Ovary (tissue), 9 donors: ENCODE measurements around the gene NCBP2. TPM values are rescaled to one million over a fixed set of nuclear protein-coding genes. Genes with fewer than 3 reads are reported as not detected.

Source experiments
- DNase-seq, 5 donors: peaks; one replicate each; pipeline ENCODE4 v3.0.0-alpha.2; 2019 to 2020
- H3K27ac ChIP-seq, 2 donors: fragments of 200-600 bp; one replicate each; pipeline versions ENCODE4 v1.5.1 to v1.8.0; 2019 to 2022
- H3K27me3 ChIP-seq: fragments of 200-600 bp; one replicate; pipeline ENCODE4 v1.8.0; 2022
- H3K36me3 ChIP-seq: fragments of 200-600 bp; sonication (generic); one replicate; pipeline ENCODE4 v1.5.1; 2019
- H3K4me1 ChIP-seq: one replicate; pipeline ENCODE4 v1.8.1; 2013; ENCODE audit warnings: mild to moderate bottlenecking, moderate library complexity; ENCODE audit not compliant: insufficient read depth
- H3K4me3 ChIP-seq: fragments of 200-600 bp; sonication (generic); one replicate; pipeline ENCODE4 v1.5.1; 2017
- H3K9me3 ChIP-seq, 2 donors: fragments of 200-600 bp in 1 of 2; sonication (generic) in 1 of 2; one replicate each; pipeline versions ENCODE4 v1.5.1 to v1.8.1; 2013 to 2019; ENCODE audit warnings: mild to moderate bottlenecking in 1 of 2, moderate library complexity in 1 of 2
- EP300 ChIP-seq: sonication (generic); formaldehyde crosslinking; IDR thresholded peaks from one replicate; pipeline ENCODE4 v1.6.1; 2017; ENCODE audit warnings: antibody characterized with exemption
- POLR2A ChIP-seq: fragments of 450-650 bp; IDR thresholded peaks from one replicate; pipeline ENCODE4 v1.6.1; 2017; ENCODE audit warnings: antibody characterized with exemption, mild to moderate bottlenecking, moderate library complexity
- WGBS, 3 donors: extraction: QIAGEN DNeasy Blood & Tissue Kit in 1 of 3; methylation state at CpG; one replicate each; pipeline versions ENCODE4 v1.1.5 to v1.1.7; 2013 to 2017; 5-methylcytosine and 5-hydroxymethylcytosine counted together
- intact Hi-C, 4 donors: fragments of 100-400 bp; cut with DNase I; formaldehyde crosslinking; loops; one replicate each; pipeline versions ENCODE4 v1.11.0 to v1.15.1; 2022 to 2023
- polyA plus RNA-seq, 2 donors: library from polyadenylated mRNA; stranded (reverse); fragments of 200-250 nt in 1 of 2; fragments of 350-450 nt in 1 of 2; fragmentation: Illumina TruSeq in 1 of 2; extraction: RNeasy Lipid Tissue Mini Kit (QIAGEN cat#74804) in 1 of 2; gene quantifications; one replicate each; pipeline ENCODE4 v1.2.3, GENCODE V29; 2013 to 2014
- total RNA-seq, 7 donors: library from RNA; depleted of rRNA in 2 of 7; stranded (reverse); fragments of >200 nt in 2 of 7; fragmentation: NEBNext Ultra II Directional in 3 of 7; extraction: Animal tissue kit (Norgen Biotek cat#: 25700) in 3 of 7; gene quantifications; one replicate each; pipeline versions ENCODE4 v1.1.0 to v1.2.4, GENCODE V29; 2016 to 2023
- TF ChIP-seq, protein P1 (sequence below), 3 donors: fragments of 450-650 bp in 2 of 3; fragments of 200-600 bp in 1 of 3; IDR thresholded peaks; one replicate each; pipeline versions ENCODE4 v1.5.1 to v1.8.0; 2016 to 2022; ENCODE audit warnings: antibody characterized with exemption in 3 of 3, mild to moderate bottlenecking in 1 of 3
- donor health status: DM: no; HTN: no; CAD: no; lungs with moderate emphysema.
- donor health status: DM: no; HTN: no; CAD: no.
- donor health status: Bipolar disorder and iron deficiency.
- donor health status: DM: yes; HTN: yes; CAD: no.
- donor health status: DM: no; HTN: no; CAD: no.
- donor health status: DM: yes; HTN: yes; CAD: no.

NCBP2 gene
- total and polyA plus RNA-seq, 9 donors: 17.4 to 64.7 (median 45.8) TPM

DNA sequence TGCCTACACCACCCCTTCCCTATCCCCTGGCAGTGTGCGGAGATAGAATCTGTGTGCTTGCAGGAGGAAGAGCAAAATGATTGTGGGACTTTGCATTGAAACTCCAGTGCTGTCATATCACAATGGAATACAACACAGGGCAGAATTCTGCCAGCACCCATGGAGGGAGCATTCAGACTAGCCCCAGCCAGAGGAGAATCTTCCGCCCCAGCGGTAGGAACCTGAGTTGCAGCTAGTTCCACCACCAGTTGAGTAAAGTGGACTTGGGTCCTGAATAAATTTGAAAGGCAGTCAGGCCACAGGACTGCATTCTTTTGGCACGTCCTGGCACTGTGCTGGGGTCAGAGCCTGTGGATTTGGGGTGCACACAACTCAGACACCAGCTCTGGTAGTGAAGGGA, 27.5 kb downstream of the NCBP2 start:
- H3K27ac ChIP-seq: no peak overlapping the region
- H3K4me3 ChIP-seq: no peak overlapping the region
- no peaks in the 10 kb centered on the region for H3K27me3 ChIP-seq
- TF ChIP-seq EP300 (no peak), POLR2A (no peak)
- TF ChIP-seq, protein P1, sequence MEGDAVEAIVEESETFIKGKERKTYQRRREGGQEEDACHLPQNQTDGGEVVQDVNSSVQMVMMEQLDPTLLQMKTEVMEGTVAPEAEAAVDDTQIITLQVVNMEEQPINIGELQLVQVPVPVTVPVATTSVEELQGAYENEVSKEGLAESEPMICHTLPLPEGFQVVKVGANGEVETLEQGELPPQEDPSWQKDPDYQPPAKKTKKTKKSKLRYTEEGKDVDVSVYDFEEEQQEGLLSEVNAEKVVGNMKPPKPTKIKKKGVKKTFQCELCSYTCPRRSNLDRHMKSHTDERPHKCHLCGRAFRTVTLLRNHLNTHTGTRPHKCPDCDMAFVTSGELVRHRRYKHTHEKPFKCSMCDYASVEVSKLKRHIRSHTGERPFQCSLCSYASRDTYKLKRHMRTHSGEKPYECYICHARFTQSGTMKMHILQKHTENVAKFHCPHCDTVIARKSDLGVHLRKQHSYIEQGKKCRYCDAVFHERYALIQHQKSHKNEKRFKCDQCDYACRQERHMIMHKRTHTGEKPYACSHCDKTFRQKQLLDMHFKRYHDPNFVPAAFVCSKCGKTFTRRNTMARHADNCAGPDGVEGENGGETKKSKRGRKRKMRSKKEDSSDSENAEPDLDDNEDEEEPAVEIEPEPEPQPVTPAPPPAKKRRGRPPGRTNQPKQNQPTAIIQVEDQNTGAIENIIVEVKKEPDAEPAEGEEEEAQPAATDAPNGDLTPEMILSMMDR (IDR thresholded peaks at IDR 0.05): no peak
- H3K4me1 ChIP-seq: no peaks in the 10 kb centered on the region
- H3K9me3 ChIP-seq: no peaks in the 10 kb centered on the region
- no peaks in the 10 kb centered on the region for H3K36me3 ChIP-seq
- intact Hi-C loops: no loop called here
- no peak for DNase-seq
- 95 to 100% (median 95%) methylated on average over 4 of the region's 4 CpGs for WGBS, 3 donors

DNA sequence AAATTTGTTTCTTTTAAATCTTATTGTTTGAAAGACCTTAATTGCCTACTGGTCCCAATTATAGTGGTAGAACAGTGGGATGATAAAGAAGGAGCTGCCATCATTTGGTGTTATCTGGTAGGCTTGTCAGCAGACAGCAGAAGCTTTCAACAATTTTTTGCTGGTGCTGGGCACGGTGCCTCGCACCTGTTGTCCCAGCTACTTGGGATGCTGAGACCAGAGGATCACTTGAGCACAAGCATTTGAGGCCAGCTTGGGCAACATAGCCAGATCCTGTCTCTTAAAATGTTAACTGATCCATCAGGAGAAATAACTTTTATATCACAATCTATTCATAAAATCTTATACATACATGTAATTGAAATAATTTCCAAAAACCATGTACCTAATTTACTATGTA, 38.6 kb downstream of the NCBP2 start:
- H3K36me3 ChIP-seq: no peaks in the 10 kb centered on the region
- 94 to 100% (median 96%) methylated on average over 2 of the region's 2 CpGs for WGBS, 3 donors

DNA sequence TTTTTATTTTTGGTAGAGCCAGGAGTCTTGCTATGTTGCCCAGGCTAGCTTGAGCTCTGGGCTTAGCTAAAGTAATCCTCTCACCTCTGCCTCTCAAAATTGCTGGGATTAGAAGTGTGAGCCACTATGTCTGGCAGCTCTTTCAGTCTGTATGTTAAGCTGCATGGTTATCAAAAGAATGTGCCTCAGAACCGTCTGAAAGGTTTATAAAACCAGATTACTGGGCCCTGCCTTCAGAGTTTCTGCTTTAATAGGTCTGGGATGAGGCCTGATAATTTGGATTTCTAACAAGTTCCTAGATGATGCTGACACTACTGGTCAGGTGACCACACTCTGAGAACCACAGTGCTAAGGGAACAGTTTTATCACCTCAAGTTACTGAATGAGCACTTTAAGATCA, 40.0 kb downstream of the NCBP2 start:
- Histone ChIP-seq H3K9me3 (no peaks in the 10 kb centered on the region), H3K4me1 (no peaks in the 10 kb centered on the region), H3K4me3 (no peak overlapping the region), H3K36me3 (no peaks in the 10 kb centered on the region), H3K27ac (no peak overlapping the region), H3K27me3 (no peaks in the 10 kb centered on the region)
- DNase-seq: no peak
- TF ChIP-seq POLR2A (no peak), EP300 (no peak)
- TF ChIP-seq, protein P1 (IDR thresholded peaks at IDR 0.05): no peak
- WGBS, 3 donors: 70 to 79% (median 76%) methylated on average over 1 of the region's 1 CpG
- intact Hi-C loops: no loop called here

More for the DNA sequence above, 38.6 kb downstream of the NCBP2 start:
- intact Hi-C loops: no loop called here
- no peak overlapping the region for H3K27ac ChIP-seq
- no peaks in the 10 kb centered on the region for H3K9me3 ChIP-seq
- no peaks in the 10 kb centered on the region for H3K4me1 ChIP-seq
- no peaks in the 10 kb centered on the region for H3K27me3 ChIP-seq
- DNase-seq: no peak
- H3K4me3 ChIP-seq: no peak overlapping the region
- TF ChIP-seq, protein P1 (IDR thresholded peaks at IDR 0.05): no peak
- TF ChIP-seq EP300 (no peak), POLR2A (no peak)

DNA sequence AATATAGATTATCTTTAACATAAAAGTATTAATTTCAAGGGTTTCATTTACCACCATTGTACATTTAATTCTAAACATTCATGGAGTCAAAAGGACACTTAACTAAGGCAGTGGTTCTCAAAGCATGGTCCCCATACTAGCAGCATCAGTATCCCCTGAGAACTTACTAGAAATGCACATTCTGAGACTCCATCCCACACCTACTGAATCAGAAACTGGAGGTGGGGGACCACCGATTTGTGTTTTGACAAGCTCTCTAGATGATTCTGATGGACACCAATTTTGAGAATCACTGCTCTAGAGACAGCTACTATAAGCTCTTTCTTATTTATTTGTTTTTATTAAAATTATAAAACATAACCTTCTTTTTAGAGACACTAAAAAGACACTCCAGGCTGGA, 40.6 kb downstream of the NCBP2 start:
- H3K9me3 ChIP-seq: no peaks in the 10 kb centered on the region
- H3K4me1 ChIP-seq: no peaks in the 10 kb centered on the region
- WGBS, 3 donors: 89 to 100% (median 98%) methylated on average over 1 of the region's 1 CpG
- H3K27ac ChIP-seq: no peak overlapping the region
- intact Hi-C loops: no loop called here
- H3K36me3 ChIP-seq: no peaks in the 10 kb centered on the region
- H3K27me3 ChIP-seq: no peaks in the 10 kb centered on the region
- no peak for DNase-seq
- TF ChIP-seq, protein P1 (IDR thresholded peaks at IDR 0.05): no peak
- TF ChIP-seq POLR2A (no peak), EP300 (no peak)
- no peak overlapping the region for H3K4me3 ChIP-seq
